Measurements from ENCODE around the gene GRIK4.

DNA sequence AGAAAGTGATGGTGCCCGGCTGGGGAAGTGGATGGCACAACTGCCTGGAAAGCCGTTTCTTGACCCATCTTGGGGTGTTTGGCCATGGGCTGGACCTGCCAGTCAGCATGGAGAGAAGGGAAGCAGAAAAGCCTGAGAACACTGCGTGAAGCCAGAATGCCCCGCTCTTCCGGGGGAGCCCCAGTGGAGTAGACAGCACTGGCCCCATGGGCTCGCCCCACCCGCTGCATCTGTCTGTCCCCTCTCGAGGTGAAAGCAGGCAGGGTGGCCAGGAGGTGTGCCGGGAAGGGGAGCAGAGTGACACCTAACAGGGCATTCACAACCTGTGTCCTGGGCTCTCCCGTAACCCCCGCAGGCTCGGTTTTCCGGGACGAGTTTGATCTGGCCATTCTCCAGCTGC is 455.3 kb downstream of the GRIK4 start:
- TF ChIP-seq POLR2A (IDR thresholded peaks at IDR 0.05; ENCODE audit: low read depth, low read length) (no peak), TAF1 (IDR thresholded peaks at IDR 0.05; ENCODE audit: borderline replicate concordance, low read depth, low read length) (no peak)

Data from GM12892 (cell line).